CD14-positive monocyte (primary cell): ENCODE results near the gene SLC25A36. TPM values are rescaled to one million over a fixed set of nuclear protein-coding genes. Genes with fewer than 3 reads are reported as not detected.

ENCODE experiments used
- DNase-seq, 3 donors: peaks; one replicate each; pipeline ENCODE4 v3.0.0-alpha.2; 2011 to 2022
- H2AFZ ChIP-seq: 2 replicates; pipeline ENCODE4 v1.6.0; 2012; ENCODE audit warnings: mild to moderate bottlenecking, low read depth, low read length, inconsistent platforms; ENCODE audit not compliant: insufficient read depth, poor library complexity, severe bottlenecking
- H3K27ac ChIP-seq, 2 donors: 1 replicate in 1 of 2; 2 replicates in 1 of 2; pipeline ENCODE4 v1.5.1; 2012 to 2013; ENCODE audit warnings: low read length in 2 of 2, control low read depth in 1 of 2, inconsistent platforms in 1 of 2, low read depth in 1 of 2, mild to moderate bottlenecking in 1 of 2
- H3K27me3 ChIP-seq, 2 donors: one replicate each; pipeline versions ENCODE4 v1.6.0 to v1.6.1; 2011 to 2013; ENCODE audit warnings: low read length in 2 of 2; ENCODE audit not compliant: control insufficient read depth in 2 of 2, insufficient read depth in 2 of 2
- H3K36me3 ChIP-seq, 2 donors: replicated peaks in 1 of 2; 1 replicate in 1 of 2; 2 replicates in 1 of 2; pipeline versions ENCODE4 v1.5.1 to v1.6.1; 2012 to 2013; ENCODE audit warnings: low read length in 2 of 2, control low read depth in 1 of 2, inconsistent platforms in 1 of 2, mild to moderate bottlenecking in 1 of 2; ENCODE audit not compliant: insufficient read depth in 2 of 2, control insufficient read depth in 1 of 2
- H3K4me1 ChIP-seq, 2 donors: 1 replicate in 1 of 2; 2 replicates in 1 of 2; pipeline versions ENCODE4 v1.5.1 to v1.6.1; 2012 to 2013; ENCODE audit warnings: low read length in 2 of 2, control low read depth in 1 of 2, inconsistent platforms in 1 of 2, mild to moderate bottlenecking in 1 of 2, moderate library complexity in 1 of 2; ENCODE audit not compliant: insufficient read depth in 2 of 2, control insufficient read depth in 1 of 2
- H3K4me2 ChIP-seq: replicated peaks from 2 replicates; pipeline ENCODE3; 2012; ENCODE audit warnings: low read length, moderate library complexity, mild to moderate bottlenecking; ENCODE audit not compliant: poor library complexity, severe bottlenecking; ENCODE audit errors: extremely low read depth
- H3K4me3 ChIP-seq, 3 experiments: fragments of 200-600 bp in 1 of 3; sonication (generic) in 1 of 3; replicated peaks in 1 of 3; 1 replicate in 2 of 3; 2 replicates in 1 of 3; pipeline ENCODE4 v1.5.1; 2011 to 2013; ENCODE audit warnings: low read length in 3 of 3, mild to moderate bottlenecking in 3 of 3, control low read depth in 2 of 3, low read depth in 2 of 3, inconsistent platforms in 1 of 3, moderate library complexity in 1 of 3
- H3K79me2 ChIP-seq: 2 replicates; pipeline ENCODE4 v1.6.0; 2012; ENCODE audit warnings: mild to moderate bottlenecking, control low read depth, inconsistent platforms, low read length, moderate library complexity; ENCODE audit not compliant: insufficient read depth
- H3K9ac ChIP-seq: 2 replicates; pipeline ENCODE4 v1.6.0; 2017; ENCODE audit warnings: low read length, mild to moderate bottlenecking; ENCODE audit not compliant: insufficient read depth, poor library complexity, severe bottlenecking
- H3K9me3 ChIP-seq, 2 donors: replicated peaks in 1 of 2; 1 replicate in 1 of 2; 2 replicates in 1 of 2; pipeline versions ENCODE4 v1.5.1 to v1.6.1; 2012 to 2013; ENCODE audit warnings: low read length in 2 of 2, control low read depth in 1 of 2; ENCODE audit not compliant: control insufficient read depth in 1 of 2, insufficient read depth in 1 of 2
- H4K20me1 ChIP-seq: 2 replicates; pipeline ENCODE4 v1.6.0; 2012; ENCODE audit warnings: mild to moderate bottlenecking, low read length, control low read depth, moderate library complexity; ENCODE audit not compliant: insufficient read depth
- H3K27ac Mint-ChIP-seq, 7 donors: one replicate each; pipeline ENCODE4 v1.8.0; 2020; ENCODE audit warnings: mild to moderate bottlenecking in 7 of 7, mixed read lengths in 7 of 7, moderate library complexity in 6 of 7, inconsistent platforms in 2 of 7
- H3K27me3 Mint-ChIP-seq, 3 donors: one replicate each; pipeline ENCODE4 v1.8.0; 2021 to 2022; ENCODE audit warnings: low read depth in 3 of 3, mild to moderate bottlenecking in 3 of 3, mixed read lengths in 3 of 3, moderate library complexity in 3 of 3, inconsistent platforms in 1 of 3
- H3K36me3 Mint-ChIP-seq, 2 donors: one replicate each; pipeline ENCODE4 v1.8.0; 2020; ENCODE audit warnings: mixed read lengths in 2 of 2, inconsistent platforms in 1 of 2, mild to moderate bottlenecking in 1 of 2
- H3K4me1 Mint-ChIP-seq: one replicate; pipeline ENCODE4 v1.8.0; 2020; ENCODE audit warnings: mild to moderate bottlenecking, mixed read lengths
- H3K4me3 Mint-ChIP-seq, 2 donors: one replicate each; pipeline ENCODE4 v1.8.0; 2020; ENCODE audit warnings: mild to moderate bottlenecking in 2 of 2, mixed read lengths in 2 of 2, moderate library complexity in 1 of 2
- H3K9me3 Mint-ChIP-seq, 7 donors: one replicate each; pipeline ENCODE4 v1.8.0; 2020 to 2022; ENCODE audit warnings: mixed read lengths in 7 of 7, mild to moderate bottlenecking in 6 of 7, moderate library complexity in 6 of 7, inconsistent platforms in 2 of 7
- CTCF ChIP-seq: fragments of 200-600 bp; IDR thresholded peaks from one replicate; pipeline ENCODE4 v1.8.0; 2022; ENCODE audit warnings: antibody characterized with exemption, mild to moderate bottlenecking
- WGBS: methylation state at CpG from one replicate; pipeline ENCODE4 v1.1.5; 2013; ENCODE audit warnings: missing lambda C conversion rate; ENCODE audit not compliant: insufficient coverage; 5-methylcytosine and 5-hydroxymethylcytosine counted together
- intact Hi-C, 2 donors: fragments of 100-400 bp; cut with micrococcal nuclease; formaldehyde crosslinking; loops; one replicate each; pipeline versions ENCODE4 v1.15.0 to v1.15.1; 2023
- polyA plus RNA-seq, 3 donors: library from polyadenylated mRNA; depleted of rRNA in 1 of 3; unstranded in 2 of 3; stranded (reverse) in 1 of 3; fragments of 300-500 nt in 2 of 3; fragments of >200 nt in 1 of 3; fragmentation: Illumina TruSeq in 2 of 3; gene quantifications; 1 replicate in 2 of 3; 2 replicates in 1 of 3; pipeline ENCODE4 v1.2.3, GENCODE V29; 2012 to 2021

The SLC25A36 gene
- polyA plus RNA-seq, 3 donors: 20.4 to 30.3 (median 20.6) TPM

- Histone ChIP-seq H3K4me1 (no peaks in the 10 kb centered on the region), H3K27ac (no peak overlapping the region), H4K20me1 (no peaks in the 10 kb centered on the region), H3K79me2 (no peaks in the 10 kb centered on the region), H3K9me3 (no peaks in the 10 kb centered on the region), H3K4me3 (no peak overlapping the region), H2AFZ (no peak overlapping the region), H3K4me2 (no peak overlapping the region), H3K36me3 (no peaks in the 10 kb centered on the region), H3K9ac (no peak overlapping the region), H3K27me3 (peaks cover 0 to 1% of the 10 kb centered on the region in 2 donors)
- intact Hi-C loops: no loop called here
- no peak for DNase-seq
- peaks cover 3 to 13% (median 7%) of the 10 kb centered on the region in 7 donors for H3K9me3 Mint-ChIP-seq
- whole genome bisulfite sequencing: 100% methylated on average over 2 of the region's 4 CpGs
- H3K4me3 Mint-ChIP-seq: no peak overlapping the region
- peaks cover under 1 to 8% (median 4%) of the 10 kb centered on the region in 3 donors for H3K27me3 Mint-ChIP-seq
- no peak overlapping the region for H3K27ac Mint-ChIP-seq
- H3K4me1 Mint-ChIP-seq: peaks cover 12% of the 10 kb centered on the region
- no peak for TF ChIP-seq CTCF
- H3K36me3 Mint-ChIP-seq: no peaks in the 10 kb centered on the region
Observed at GRCh38 chr3:141021261-141021660, 79.6 kb downstream of the SLC25A36 start.

Other genes with a start within 250 kb of the SLC25A36 start
- gene SPSB4, start 109.5 kb downstream of the SLC25A36 start, polyA plus RNA-seq: not detected